ENCODE results near the gene XIRP2. TPM values are rescaled to one million over a fixed set of nuclear protein-coding genes. Genes with fewer than 3 reads are reported as not detected.

The XIRP2 gene
- total RNA-seq, 1 experiment from 2014 or later = not detected

- intact Hi-C loops (cut with micrococcal nuclease) = no loop called here
- no peak overlapping the region for H3K4me3 Mint-ChIP-seq (ENCODE audit: unreplicated experiment)
- H3K27me3 Mint-ChIP-seq (ENCODE audit: insufficient read depth, unreplicated experiment) = peaks cover 37% of the 10 kb centered on the region
- H3K4me1 Mint-ChIP-seq (ENCODE audit: insufficient read depth, unreplicated experiment) = no peaks in the 10 kb centered on the region
- BruUV-seq (replicated peaks) = no TSS peak
- no peak for DNase-seq (ENCODE audit: unreplicated experiment)
- TF ChIP-seq, protein P1, sequence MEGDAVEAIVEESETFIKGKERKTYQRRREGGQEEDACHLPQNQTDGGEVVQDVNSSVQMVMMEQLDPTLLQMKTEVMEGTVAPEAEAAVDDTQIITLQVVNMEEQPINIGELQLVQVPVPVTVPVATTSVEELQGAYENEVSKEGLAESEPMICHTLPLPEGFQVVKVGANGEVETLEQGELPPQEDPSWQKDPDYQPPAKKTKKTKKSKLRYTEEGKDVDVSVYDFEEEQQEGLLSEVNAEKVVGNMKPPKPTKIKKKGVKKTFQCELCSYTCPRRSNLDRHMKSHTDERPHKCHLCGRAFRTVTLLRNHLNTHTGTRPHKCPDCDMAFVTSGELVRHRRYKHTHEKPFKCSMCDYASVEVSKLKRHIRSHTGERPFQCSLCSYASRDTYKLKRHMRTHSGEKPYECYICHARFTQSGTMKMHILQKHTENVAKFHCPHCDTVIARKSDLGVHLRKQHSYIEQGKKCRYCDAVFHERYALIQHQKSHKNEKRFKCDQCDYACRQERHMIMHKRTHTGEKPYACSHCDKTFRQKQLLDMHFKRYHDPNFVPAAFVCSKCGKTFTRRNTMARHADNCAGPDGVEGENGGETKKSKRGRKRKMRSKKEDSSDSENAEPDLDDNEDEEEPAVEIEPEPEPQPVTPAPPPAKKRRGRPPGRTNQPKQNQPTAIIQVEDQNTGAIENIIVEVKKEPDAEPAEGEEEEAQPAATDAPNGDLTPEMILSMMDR (IDR thresholded peaks at IDR 0.05; ENCODE audit: unreplicated experiment) = no peak
- CTCF ChIA-PET = interaction anchor here (0.5 kb wide), 1 partner anchor 578 kb away, joined by 3 read pairs; no protein-coding TSS in a partner anchor
- POLR2A ChIA-PET = no interaction called here
- H3K36me3 Mint-ChIP-seq (ENCODE audit: insufficient read depth, unreplicated experiment) = no peaks in the 10 kb centered on the region
- peaks cover 9% of the 10 kb centered on the region for H3K9me3 Mint-ChIP-seq (ENCODE audit: unreplicated experiment)
- H3K27ac Mint-ChIP-seq (ENCODE audit: low read depth, unreplicated experiment) = no peak overlapping the region
These were observed 383.7 kb downstream of the XIRP2 start for GRCh38 chr2:167271932-167272331.

- Mint-ChIP-seq H3K4me3 (ENCODE audit: unreplicated experiment) (no peak overlapping the region), H3K27ac (ENCODE audit: low read depth, unreplicated experiment) (no peak overlapping the region), H3K4me1 (ENCODE audit: insufficient read depth, unreplicated experiment) (no peaks in the 10 kb centered on the region), H3K36me3 (ENCODE audit: insufficient read depth, unreplicated experiment) (no peaks in the 10 kb centered on the region), H3K9me3 (ENCODE audit: unreplicated experiment) (no peaks in the 10 kb centered on the region), H3K27me3 (ENCODE audit: insufficient read depth, unreplicated experiment) (peaks cover 35% of the 10 kb centered on the region)
- intact Hi-C loops (cut with micrococcal nuclease) = no loop called here
- TF ChIP-seq, protein P1 (IDR thresholded peaks at IDR 0.05; ENCODE audit: unreplicated experiment) = no peak
- ChIA-PET POLR2A (interaction anchor here (0.7 kb wide), 1 partner anchor 371 kb away, joined by 3 read pairs; no protein-coding TSS in a partner anchor), CTCF (interaction anchor here (1.0 to 1.2 kb wide), 2 partner anchors 10 to 843 kb away, joined by 5 read pairs; no protein-coding TSS in a partner anchor)
- DNase-seq (ENCODE audit: unreplicated experiment) = no peak
- BruUV-seq (replicated peaks) = no TSS peak
These were observed 386.8 kb downstream of the XIRP2 start for GRCh38 chr2:167275046-167275445.

DNA sequence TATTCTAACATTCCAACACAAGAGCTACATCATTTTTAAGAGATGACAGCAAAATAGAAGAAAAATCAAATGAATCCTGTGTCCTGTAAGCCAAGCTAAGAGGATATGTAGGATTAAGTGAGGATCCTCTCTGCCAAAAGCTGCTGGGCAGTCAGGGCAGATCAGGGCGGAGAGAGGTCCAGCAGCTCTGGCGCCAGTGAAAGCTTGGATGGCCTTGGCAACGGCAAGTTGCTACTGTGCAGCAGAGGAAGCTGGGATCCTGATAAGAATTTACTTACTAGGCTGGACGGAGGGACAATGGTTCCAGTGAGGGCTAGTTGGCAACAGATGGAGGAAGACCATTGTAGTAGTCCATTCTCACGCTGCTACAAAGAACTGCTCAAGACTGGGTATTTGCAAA, 391.5 kb downstream of the XIRP2 start:
- H3K9me3 Mint-ChIP-seq (ENCODE audit: unreplicated experiment) = no peaks in the 10 kb centered on the region
- no peak overlapping the region for H3K27ac Mint-ChIP-seq (ENCODE audit: low read depth, unreplicated experiment)
- intact Hi-C loops (cut with micrococcal nuclease) = no loop called here
- H3K4me1 Mint-ChIP-seq (ENCODE audit: insufficient read depth, unreplicated experiment) = no peaks in the 10 kb centered on the region
- H3K27me3 Mint-ChIP-seq (ENCODE audit: insufficient read depth, unreplicated experiment) = peaks cover 53% of the 10 kb centered on the region
- no peak for DNase-seq (ENCODE audit: unreplicated experiment)
- H3K4me3 Mint-ChIP-seq (ENCODE audit: unreplicated experiment) = no peak overlapping the region
- no TSS peak for BruUV-seq (replicated peaks)
- TF ChIP-seq, protein P1 (IDR thresholded peaks at IDR 0.05; ENCODE audit: unreplicated experiment) = no peak
- POLR2A ChIA-PET = no interaction called here
- CTCF ChIA-PET = no interaction called here
- no peaks in the 10 kb centered on the region for H3K36me3 Mint-ChIP-seq (ENCODE audit: insufficient read depth, unreplicated experiment)

- ChIA-PET POLR2A (interaction anchor here (0.6 kb wide), 1 partner anchor 634 kb away, joined by 3 read pairs; no protein-coding TSS in a partner anchor), CTCF (interaction anchor here (0.6 to 0.7 kb wide), 2 partner anchors 784 to 831 kb away, joined by 3 read pairs; no protein-coding TSS in a partner anchor)
- Mint-ChIP-seq H3K27ac (ENCODE audit: low read depth, unreplicated experiment) (no peak overlapping the region), H3K9me3 (ENCODE audit: unreplicated experiment) (no peaks in the 10 kb centered on the region), H3K27me3 (ENCODE audit: insufficient read depth, unreplicated experiment) (peaks cover 94% of the 10 kb centered on the region), H3K4me3 (ENCODE audit: unreplicated experiment) (no peak overlapping the region), H3K4me1 (ENCODE audit: insufficient read depth, unreplicated experiment) (no peaks in the 10 kb centered on the region), H3K36me3 (ENCODE audit: insufficient read depth, unreplicated experiment) (no peaks in the 10 kb centered on the region)
- intact Hi-C loops (cut with micrococcal nuclease) = no loop called here
- no peak for DNase-seq (ENCODE audit: unreplicated experiment)
- no TSS peak for BruUV-seq (replicated peaks)
- TF ChIP-seq, protein P1 (IDR thresholded peaks at IDR 0.05; ENCODE audit: unreplicated experiment) = no peak
These were observed 398.9 kb downstream of the XIRP2 start for GRCh38 chr2:167287212-167287611.

Measured in MCF 10A (cell line).